HG03045 (cell line): Measurements from ENCODE around the gene TSPAN4.

Experiments used
- ATAC-seq: cut with Tn5 transposase; IDR thresholded peaks from one replicate; pipeline ENCODE4 v1.9.1; 2021; ENCODE audit warnings: mild to moderate bottlenecking, moderate library complexity; ENCODE audit not compliant: unreplicated experiment

TSPAN4 gene

DNA sequence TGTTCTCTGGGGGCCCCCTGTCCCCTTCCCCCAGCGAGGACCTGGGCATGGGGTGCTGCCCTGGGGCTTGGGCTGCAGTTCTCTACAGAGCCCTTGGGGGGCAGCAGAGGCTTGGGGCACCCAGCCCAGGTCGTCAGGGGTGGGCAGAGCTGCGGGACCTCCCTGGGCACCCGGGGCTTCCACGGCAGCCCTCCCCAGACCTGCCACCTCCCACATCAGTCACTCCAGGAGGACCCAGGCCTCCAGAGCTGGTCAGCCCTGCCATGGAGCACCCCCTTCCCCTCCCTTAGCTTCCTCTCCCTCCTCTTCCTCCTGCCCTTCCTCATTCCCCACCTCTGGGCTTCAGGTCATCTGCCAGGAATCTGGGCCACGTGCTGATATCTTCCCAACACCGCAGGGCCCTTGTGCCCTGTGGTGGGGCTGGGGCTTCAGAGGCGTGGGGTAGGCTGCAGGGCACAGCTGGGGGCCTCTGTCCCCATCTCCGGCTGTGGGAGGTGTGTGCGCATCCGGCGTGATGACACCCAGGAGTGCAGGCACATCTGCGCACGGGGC lies 5.8 kb downstream of the TSPAN4 start:
- ATAC-seq, result no peak

DNA sequence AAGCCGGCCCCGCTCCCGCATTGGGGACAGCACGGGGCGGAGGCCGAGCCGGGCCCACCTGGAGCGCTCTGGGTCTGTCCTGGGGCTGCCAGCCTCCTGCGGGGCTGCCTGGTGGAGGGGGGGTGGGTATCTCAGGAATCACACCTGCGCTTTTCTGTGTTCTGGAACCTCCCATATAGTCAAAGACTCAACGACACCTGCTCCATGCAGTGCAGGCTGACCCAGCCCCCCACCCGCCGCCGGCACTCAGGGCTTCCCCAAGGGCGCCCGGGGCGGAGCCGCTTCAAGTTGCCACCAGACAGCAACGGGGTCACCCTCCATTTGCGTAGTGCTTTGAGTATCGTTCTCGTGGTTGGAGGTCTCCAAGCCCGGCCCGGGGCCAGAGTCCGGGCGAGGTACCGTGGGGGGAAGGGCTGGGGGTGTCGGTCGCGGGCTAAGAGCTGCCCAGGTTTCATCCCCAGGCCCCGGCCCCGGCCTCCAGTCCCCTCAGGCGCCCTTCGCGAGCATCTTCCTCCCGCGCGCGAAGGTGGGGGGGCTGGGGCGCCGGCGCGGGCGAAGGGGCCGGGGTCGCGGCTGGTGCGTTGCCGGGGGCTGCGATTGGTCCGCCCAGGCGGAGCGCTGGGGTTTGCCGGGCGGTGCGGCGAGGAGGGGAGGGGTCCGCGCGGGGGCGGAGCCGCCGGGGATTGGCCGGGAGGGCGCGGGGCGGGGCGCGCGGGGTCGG lies 6.6 kb downstream of the TSPAN4 start:
- no peak for ATAC-seq

DNA sequence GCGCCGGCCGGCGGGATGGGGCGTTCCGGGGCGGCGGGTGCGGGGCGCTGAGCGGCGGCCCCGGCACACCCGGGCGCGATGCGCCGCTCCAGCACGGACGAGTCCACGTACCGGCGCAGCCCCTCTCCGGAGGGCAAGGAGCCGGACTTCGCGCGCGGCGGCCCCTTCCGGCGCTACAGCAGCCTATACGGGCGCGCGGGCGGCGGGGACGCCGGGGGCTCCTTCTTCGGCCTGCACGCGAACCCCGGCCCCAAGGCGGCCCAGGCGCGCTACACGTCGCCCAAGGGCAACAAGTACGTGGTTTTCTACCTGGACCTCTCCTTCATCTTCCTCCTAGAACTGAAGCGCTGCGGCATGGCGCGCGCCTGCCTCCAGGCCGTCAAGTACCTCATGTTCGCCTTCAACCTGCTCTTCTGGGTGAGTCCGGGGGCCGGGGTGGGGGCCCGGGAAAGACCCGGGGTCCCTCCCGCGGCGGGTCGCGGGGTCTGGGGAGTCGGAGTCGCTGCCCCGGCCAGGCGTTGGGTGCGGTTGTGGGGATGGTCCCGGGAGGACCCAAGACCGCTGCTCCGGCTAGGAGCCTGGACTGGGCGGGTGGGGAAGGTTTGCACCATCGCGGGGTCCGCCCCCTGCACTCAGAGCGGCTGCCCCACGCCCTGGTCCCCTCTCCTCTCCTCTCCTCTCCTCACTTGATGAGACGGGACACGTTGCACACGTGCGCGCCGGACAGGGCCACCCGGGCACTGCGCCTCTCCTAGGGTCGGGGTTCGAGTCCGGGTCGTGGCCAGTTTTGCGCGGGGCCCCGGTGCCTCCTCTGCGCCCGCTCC lies 7.5 kb downstream of the TSPAN4 start:
- ATAC-seq, result no peak

DNA sequence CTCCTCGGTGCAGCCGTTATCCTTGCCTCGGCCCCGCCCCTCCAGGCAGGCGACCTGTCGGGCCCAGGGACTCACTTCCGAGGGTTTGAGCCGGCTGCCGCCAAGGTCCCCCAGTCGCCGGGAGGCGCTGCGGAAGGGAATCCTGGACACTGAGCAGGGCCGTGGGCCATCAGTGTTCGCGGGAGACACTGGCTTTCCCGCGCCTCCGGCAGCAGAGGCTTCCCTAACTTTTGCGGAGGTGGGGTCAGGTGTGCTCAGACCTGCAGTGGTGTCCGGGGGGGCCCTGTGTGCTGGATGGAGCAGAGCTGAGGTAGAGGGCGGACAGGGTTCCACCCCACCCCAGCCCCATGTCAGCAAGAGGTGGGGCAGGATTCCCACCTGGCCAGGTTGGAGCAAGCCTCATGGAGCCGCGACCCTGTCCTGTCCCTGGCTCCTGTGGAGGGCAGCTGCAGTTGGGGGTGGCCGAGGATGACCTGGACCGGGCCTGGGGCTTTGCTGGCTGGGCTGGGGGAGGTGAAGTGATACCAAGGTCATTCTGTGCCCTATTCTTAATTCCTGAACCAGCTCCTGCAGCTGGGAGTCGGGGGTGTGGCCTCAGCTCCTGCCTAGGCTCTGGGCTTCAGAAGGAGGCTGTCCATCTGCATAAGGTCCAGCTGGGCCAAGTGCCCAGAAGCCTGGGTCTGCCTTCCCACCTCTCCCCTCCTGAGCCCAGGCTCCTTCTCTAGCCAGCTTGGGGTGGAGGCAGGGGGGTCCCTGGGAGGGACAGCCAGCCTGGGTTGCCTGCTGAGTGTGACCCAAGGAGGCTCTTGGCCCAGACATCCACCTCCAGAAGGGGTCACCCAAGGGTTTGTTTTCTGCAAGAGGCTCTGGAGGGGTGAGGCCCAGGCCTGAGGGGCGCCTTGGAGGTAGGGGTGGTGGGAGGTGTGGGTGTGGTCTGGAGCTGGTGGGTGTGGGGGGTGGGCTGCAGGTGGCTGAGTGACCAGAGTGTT lies 8.4 kb downstream of the TSPAN4 start:
- ATAC-seq, result no peak

DNA sequence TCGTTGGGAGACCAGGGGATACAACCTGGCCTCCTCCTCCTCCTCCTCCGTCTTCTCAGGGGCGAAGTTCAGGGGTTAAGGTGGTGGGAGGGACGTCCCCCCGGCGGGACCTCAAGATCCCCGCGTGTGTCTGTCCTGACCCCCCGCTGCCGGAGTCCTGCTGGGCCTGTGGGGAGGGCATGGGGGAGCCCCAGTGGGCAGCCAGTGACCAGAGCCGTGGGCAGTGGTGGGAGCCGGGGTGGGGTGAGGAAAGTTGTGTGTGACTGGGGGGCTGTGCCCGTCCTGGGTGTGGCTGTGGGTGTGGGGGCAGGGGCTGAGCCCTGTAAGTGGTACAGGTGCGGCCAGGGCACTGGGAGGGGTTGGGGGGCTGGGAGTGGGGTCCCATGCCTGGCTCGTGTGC lies 10.1 kb downstream of the TSPAN4 start:
- ATAC-seq, result no peak

DNA sequence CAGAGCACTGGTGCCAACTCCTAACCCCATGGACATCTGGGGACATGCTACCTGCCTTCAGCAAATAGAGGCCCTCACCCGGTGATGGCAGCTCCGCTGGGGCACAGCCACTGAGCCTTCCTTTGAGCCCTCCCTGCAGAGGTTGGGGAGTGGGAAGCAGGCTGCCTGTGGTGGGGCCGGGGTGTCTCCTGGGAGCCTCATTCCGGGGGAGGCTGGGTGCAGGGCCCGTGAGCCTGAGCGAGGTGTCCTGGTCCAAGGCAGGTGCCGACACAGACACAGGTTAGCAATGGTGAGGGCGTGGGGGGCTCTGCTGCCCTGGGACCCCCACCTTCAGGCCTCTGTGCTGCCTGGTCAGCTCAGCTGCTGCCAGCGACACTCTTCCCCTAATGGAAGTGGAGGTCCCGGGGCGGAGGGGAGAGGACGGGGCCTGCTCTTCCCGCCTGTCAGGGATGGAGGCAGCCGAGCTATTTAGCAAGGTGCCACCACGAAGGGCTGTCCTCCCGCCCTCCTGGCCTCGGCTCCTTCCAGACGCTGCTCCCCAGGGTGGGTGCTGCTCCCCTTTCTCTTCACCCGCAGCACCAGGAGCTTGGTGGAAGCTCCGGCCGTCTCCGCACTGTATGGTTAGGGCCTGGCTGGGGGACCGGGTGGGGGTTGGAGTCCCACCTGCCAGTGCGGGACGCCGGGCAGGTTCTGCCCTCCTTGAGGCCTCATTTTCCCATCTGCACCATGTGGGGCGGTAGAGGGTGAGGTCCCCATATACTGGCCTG lies 11.2 kb downstream of the TSPAN4 start:
- ATAC-seq, result no peak

DNA sequence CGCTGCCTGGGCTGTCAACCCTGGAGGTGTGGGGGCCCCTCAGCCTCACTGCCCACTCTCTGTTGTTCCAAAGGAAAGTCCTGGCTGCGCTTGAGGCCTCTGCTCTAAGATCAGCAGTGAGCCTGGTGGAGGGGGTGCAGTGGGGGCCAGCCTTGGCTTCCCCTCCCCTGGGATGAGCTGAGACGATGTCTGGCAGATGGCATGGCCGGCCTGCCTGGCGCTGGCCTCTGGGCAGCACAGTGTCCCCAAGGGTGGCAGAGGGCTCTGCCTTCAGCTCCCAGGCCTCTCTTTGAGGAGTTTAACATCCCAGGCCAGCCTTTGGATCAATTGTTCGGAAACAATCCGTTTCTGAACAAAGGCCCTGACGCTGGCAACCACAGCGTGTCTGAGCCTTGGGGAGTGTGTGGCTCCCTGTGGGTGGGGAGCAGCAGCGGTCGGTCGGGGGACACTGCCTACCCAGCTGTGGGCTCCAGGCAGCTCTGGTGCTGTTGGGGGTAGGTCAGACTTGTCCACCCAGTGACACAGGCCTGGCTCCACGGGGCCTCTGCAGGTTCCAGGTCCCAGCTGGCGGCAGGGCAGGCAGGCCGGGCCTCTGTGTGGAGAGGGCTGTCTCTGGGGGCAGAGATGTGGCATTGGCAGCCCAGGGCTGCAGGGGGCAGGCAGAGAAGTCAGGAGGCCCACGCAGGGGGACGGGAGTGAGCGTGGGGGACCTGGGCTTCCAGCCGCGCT lies 12.1 kb downstream of the TSPAN4 start:
- ATAC-seq, result no peak

DNA sequence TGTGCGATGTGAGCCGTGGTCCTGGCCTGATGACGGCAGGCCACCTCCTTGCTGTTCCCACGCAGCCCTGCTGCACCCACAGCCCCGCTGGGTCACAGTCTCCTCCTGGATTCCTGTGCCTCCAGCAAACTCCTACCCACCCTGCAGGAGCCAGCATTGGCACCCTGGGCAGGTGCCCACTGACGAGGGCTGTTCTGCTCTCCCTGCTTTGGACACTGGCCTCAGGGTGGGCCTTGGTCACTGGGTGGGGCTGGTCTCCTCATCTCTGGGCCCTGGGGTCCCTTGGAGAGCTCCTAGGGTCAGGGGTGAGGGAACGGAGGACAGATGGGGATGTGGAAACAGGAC lies 12.7 kb downstream of the TSPAN4 start:
- ATAC-seq, result no peak

DNA sequence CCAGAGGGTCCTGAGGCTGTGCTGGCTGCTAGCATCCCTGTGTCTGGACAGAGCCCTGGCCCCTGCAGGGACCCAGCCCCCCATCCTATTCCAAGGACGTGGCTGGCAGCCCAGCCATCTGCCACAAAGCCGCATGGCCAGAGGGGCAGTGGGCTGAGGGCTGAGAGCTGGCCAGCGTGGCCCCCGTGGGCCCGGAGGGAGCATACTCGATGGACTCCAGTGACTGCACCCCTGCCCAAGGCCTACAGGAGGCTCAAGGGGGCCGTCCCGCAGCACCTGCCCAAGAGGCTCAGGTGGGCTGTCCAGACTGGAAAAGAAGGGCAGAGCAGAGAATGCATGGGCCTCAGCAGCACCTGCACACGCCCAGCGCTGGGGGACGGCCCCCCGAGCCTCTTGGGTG lies 13.1 kb downstream of the TSPAN4 start:
- no peak for ATAC-seq

DNA sequence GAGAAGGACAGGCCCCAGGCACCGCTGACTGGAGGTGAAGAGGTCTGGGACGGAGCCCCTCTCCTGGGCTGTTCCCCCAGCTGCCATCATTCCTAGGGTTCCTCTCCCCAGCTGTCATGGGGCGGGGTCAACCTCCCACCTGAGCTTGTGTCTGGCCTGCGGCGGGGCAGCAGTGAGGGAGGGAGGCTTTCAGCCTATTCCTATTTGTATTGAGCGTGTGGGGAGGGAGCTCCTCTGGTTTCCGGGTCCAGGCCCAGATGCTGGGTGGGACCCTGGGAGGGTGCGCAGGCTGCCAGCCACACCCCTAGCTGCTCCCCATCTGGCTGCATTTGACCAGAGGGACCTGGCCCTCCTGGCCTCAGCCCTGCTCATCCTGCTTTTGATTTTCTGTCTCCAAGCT lies 13.7 kb downstream of the TSPAN4 start:
- no peak for ATAC-seq

DNA sequence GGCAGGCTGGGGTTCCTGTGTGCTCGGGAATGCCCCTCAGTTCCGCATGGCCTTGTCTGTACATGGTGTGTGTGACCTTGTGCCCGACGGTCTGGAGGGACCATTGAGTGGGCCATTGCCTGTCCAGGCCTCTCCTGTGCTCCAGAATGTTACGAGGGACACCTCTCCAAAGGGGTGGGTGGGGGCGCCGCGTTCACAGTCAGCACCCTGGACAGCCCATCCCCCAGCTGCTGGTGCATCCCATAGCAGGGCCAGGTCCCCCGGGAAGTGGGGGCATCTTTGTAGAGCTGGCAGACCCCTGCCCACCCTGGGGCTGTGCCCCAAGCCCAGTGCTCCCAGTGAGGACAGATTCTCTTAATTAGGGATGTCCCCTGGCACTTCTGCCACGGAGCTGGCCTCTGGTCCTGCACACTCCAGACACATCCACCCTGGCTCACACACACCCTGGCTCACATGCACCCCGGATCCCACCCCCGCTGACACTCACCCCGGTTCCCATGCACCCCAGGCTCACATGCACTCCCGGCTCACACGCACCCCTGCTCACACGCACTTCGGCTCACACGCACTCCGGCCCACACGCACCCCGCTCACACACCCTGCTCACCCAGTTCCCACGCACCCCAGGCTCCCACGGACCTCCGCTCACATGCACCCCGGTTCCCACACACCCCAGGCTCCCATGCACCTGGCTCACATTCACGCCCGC lies 15.6 kb downstream of the TSPAN4 start:
- ATAC-seq, result no peak

DNA sequence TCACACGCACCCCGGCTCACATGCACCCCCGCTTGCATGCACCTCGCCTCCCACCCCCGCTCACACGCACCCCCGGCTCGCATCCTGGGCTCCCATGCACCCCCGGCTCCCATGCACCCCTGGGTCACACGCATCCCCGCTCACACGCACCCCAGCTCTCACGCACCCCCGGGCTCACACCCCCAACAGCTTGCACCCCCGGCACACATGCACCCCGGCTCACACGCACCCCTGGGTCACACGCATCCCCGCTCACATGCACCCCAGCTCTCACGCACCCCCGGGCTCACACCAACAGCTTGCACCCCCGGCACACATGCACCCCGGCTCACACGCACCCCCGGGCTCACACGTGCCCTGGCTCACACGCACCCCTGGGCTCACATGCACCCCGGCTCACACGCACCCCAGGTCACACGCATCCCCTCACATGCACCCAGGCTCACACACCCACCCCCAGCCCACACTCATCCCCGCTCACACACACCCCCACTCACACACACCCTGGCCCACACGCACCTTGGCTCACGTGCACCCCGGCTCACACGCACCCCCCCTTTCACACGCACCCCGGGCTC lies 16.2 kb downstream of the TSPAN4 start:
- ATAC-seq, result no peak

DNA sequence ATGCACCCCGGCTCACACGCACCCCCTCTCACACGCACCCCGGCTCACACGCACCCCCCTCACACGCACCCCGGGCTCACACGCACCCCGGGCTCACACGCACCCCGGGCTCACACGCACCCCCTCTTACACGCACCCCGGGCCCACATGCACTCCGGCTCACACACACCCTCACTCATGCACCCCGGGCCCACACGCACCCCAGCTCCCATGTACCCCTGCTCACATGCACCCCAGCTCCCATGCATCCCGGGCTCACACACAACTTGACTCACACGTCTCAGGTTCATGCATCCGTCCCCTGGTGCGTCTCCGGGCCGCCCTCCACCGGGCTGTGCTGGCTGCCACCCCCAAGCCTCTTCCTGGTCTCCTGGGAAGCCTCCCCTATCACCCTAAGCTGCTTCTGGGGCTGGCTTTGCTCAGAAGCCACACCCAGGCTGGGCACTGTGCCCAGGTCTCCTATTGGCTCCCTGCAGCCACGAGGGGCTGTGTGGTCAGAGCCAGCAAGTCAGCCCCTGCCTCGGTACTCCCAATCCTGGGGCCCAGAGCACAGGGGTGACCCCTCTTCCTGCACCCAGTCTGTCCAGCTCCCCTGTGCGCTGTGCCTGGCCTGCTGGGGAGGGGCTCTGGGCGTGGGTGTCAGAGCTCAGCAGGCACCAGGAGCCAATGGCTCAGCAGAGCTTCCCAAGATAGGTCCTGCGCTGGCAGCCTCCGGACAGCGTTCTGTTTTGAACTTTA lies 16.9 kb downstream of the TSPAN4 start:
- no peak for ATAC-seq

DNA sequence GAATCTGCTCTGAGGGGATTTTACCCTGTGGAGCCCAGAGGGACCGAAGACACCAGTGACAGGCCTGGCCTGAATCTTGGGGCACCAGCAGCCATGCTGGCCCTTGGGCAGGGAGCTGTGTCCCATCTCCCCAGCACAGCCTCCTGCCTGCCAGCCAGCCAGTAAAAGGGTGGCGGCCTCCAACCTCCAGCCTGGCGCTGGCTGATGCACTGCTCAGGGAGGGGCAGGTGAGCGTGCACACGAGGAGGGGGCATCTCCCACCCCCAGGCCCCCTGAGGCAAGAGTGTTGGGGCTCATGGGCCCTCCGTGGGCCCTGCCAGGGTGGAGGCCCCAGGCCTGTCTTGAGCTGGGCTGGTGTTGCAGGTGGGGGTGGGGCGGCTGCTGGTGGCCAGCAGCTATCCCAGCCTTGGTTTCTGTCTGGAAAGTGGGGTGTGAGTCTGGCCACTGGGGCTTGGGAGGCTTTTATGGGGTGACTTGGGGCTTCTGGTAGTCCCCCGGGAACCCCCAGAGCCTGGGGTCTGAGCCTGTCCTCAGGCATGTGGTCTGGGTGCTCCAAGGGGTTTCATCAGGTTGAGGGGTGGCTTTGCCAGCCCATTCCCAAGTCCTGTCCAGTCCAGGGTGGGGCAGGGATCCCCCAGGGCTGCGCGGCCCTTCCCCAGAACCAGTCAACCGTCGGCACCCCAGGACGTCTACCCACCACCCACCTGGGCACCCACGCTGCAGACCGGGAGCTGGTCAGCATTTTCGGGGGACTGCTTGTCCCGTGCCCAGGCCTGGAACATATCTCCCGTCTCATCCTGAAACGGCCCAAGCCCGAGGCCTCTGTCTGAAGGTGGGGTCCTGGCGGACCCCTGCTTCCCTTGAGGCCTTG lies 17.8 kb downstream of the TSPAN4 start:
- no peak for ATAC-seq

DNA sequence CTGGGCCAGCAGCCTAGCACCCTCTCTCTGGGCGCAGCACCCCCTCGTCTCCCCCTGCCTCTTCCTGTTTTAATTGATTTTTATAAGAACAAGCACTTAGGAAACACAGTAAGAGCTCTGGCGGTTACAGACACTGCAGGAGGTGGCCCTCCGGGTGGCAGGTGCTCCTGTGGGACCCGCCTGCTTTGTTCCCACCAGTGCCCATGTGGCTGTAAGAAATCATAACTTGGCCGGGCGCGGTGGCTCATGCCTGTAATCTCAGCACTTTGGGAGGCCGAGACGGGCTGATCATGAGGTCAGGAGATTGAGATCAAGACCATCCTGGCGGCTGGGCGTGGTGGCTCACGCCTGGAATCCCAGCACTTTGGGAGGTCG lies 18.4 kb downstream of the TSPAN4 start:
- ATAC-seq, result no peak

DNA sequence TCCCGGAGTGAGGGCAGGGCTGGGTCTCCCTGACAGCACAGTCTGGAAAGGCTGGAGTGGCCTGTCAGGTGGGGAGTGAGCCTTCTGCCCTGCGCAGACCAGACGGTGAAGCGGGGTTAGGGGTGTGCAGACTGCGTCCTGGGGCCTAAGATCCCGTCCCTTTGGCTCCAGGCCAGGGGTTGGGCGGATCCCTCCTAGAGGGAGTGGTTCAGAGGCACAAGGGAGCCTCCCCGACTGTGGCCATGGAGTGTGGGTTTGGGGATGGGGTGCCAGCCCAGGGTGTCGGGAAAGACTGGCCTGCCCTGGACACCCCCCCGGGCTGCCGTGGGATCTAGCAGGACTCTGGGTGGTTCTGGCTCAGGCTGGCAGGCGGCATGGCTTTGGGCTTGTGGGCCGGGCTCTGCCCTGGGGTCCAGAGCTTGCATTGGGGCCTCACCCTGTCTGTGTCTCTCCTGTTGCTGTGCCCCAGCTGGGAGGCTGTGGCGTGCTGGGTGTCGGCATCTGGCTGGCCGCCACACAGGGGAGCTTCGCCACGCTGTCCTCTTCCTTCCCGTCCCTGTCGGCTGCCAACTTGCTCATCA lies 19.5 kb downstream of the TSPAN4 start:
- ATAC-seq, result no peak

DNA sequence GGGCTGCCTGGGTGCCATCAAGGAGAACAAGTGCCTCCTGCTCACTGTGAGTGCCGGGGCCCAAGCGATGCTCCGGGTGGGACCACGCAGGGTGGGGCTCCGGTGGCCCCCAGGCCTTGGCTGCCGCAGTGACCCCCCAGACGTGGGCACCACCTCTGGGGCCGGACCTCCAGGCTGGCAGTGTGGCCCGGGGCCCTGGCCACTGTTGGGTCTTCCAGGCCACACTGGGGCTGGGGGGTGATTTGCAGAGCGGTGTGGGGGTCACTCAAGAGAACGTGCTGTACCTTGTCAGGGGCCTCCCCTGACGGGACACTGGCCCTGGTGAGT lies 20.0 kb downstream of the TSPAN4 start:
- no peak for ATAC-seq
